Measurements from ENCODE around the gene MBTPS1.

DNA sequence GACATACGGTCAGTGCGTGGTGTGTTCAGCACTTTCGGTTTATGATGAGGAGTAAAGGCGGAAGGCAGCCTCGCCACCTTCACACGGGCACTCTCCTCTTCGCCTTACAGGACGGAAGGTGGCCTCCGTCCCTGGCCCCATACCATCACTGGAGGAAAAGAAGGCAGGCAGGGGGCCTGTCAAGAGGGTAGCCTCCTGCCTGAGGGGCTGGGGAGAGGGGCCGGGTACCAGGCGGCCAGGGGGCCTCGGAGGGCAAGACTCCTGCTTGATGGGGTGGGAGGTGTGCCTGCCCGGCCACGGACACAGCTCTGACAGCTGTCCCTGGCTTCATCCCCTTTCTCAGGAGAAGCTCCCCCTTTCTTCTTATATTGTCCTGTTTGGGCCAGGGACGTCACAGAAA lies 58.5 kb downstream of the MBTPS1 start:
- TF ChIP-seq, protein P1, sequence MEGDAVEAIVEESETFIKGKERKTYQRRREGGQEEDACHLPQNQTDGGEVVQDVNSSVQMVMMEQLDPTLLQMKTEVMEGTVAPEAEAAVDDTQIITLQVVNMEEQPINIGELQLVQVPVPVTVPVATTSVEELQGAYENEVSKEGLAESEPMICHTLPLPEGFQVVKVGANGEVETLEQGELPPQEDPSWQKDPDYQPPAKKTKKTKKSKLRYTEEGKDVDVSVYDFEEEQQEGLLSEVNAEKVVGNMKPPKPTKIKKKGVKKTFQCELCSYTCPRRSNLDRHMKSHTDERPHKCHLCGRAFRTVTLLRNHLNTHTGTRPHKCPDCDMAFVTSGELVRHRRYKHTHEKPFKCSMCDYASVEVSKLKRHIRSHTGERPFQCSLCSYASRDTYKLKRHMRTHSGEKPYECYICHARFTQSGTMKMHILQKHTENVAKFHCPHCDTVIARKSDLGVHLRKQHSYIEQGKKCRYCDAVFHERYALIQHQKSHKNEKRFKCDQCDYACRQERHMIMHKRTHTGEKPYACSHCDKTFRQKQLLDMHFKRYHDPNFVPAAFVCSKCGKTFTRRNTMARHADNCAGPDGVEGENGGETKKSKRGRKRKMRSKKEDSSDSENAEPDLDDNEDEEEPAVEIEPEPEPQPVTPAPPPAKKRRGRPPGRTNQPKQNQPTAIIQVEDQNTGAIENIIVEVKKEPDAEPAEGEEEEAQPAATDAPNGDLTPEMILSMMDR (IDR thresholded peaks at IDR 0.05), result no peak
- TF ChIP-seq GATA3 (IDR thresholded peaks at IDR 0.05; ENCODE audit: borderline replicate concordance) (no peak), RARB (CRISPR knock-in tag; IDR thresholded peaks at IDR 0.05) (no peak), POLR2A (IDR thresholded peaks at IDR 0.05; ENCODE audit: low read length) (no peak), CBX2 (IDR thresholded peaks at IDR 0.05; ENCODE audit: borderline replicate concordance, low read depth) (no peak), ZNF302 (CRISPR knock-in tag; IDR thresholded peaks at IDR 0.05) (no peak)
- TF ChIP-seq, protein P2, sequence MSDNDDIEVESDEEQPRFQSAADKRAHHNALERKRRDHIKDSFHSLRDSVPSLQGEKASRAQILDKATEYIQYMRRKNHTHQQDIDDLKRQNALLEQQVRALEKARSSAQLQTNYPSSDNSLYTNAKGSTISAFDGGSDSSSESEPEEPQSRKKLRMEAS (IDR thresholded peaks at IDR 0.05), result no peak
